Measurements from ENCODE around the gene ANAPC2.

Gene ANAPC2, protein sequence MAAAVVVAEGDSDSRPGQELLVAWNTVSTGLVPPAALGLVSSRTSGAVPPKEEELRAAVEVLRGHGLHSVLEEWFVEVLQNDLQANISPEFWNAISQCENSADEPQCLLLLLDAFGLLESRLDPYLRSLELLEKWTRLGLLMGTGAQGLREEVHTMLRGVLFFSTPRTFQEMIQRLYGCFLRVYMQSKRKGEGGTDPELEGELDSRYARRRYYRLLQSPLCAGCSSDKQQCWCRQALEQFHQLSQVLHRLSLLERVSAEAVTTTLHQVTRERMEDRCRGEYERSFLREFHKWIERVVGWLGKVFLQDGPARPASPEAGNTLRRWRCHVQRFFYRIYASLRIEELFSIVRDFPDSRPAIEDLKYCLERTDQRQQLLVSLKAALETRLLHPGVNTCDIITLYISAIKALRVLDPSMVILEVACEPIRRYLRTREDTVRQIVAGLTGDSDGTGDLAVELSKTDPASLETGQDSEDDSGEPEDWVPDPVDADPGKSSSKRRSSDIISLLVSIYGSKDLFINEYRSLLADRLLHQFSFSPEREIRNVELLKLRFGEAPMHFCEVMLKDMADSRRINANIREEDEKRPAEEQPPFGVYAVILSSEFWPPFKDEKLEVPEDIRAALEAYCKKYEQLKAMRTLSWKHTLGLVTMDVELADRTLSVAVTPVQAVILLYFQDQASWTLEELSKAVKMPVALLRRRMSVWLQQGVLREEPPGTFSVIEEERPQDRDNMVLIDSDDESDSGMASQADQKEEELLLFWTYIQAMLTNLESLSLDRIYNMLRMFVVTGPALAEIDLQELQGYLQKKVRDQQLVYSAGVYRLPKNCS

DNA sequence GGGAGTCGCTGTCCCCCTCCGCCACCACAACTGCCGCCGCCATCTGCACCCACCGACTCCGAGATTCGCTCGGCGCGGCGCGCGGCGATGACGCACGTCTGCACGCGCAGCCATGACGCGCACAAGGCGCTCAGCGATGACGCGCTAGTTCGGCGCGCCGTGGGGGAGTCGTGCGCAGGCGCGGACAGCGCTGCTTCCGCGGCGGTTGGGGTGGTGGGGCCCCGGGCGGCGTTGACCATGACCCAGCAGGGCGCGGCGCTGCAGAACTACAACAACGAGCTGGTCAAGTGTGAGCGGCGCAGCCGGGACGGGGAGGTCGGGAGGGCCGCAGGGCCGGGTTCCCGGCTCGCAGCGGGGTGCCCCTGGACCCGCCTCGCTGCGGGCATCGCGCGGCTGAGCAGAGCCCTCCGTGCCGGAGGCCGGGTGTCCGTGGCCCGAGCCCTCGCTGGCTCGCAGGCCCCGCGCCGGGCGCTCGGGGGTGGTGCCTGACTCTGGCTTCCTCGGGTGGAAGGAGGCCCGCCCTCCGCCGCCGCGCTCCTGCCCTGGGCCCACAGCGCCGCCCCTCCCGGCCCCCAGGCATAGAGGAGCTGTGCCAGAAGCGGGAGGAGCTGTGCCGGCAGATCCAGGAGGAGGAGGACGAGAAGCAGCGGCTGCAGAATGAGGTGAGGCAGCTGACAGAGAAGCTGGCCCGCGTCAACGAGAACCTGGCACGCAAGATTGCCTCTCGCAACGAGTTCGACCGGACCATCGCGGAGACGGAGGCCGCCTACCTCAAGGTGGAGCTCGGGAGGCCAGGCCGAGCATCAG lies at the start of gene ANAPC2, which contains the start of gene SSNA1:
ANAPC2 (minus strand) TSS at position 71 of the 807 bp plus-strand sequence; CDS start at position 43, 28 bp downstream.
SSNA1 (plus strand) TSS at position 187 of the 807 bp plus-strand sequence; CDS start at position 238, 51 bp downstream.
- peak; percentile 76 for DNase-seq (ENCODE audit: low read depth)

DNA sequence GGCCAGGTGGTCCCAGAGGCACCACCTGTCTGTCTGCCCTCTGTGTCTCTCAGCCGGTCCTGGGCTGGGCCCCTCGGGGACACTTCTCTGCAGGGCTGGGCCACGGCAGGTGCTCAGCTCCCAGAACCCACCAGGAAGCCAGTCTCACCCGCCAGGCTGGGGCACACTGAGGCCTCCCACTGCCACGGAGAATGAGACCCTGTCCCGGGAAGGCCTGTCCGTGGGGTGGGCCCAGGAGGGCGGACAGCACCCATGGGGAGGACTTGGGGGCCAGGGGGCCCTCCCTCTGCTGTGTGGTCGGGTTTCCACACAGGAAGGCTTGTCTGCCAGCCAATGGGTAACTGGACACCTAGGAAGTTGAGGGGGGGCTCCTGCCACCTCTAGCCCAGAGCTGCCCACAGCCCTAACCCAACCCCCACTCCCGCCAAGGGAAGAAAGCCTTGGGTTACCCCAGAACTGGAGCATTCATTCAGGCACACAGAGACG lies 48.6 kb upstream of the ANAPC2 start:
- no peak for DNase-seq (ENCODE audit: low read depth)

DNA sequence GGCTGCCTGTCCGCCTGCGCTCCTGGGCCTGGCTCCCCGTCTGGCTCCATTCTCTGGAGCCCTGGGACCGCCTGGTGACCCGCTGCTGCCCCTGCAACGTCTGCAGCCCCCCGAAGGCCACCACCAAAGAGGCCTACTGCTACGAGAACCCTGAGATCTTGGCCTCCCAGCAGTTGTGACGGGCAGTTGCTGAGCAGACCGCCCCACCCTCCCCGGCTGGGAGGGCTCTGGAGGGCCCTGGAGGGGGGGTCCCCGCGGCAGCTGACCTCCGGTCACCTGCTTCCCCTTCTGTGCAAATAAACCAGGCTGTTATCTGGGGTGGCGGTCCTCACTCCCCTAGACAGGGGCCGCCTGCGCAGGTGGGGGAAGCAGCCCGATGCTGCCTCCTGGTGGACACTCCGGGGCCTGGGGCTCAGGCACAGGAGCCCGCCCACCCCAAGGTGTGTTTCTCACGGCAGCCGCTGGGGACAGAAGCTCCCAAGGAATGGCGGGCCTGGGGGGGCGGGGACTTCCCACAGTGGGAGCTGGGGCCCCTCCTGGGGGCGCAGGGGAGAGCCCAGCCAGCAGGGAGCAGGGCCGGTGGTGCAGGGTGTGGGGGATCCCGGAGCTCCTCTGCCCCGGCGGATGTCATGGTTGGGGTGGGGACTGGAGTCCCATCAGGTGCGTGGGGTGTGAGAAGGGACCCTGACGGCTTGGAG lies 48.0 kb upstream of the ANAPC2 start:
- no peak for DNase-seq (ENCODE audit: low read depth)

DNA sequence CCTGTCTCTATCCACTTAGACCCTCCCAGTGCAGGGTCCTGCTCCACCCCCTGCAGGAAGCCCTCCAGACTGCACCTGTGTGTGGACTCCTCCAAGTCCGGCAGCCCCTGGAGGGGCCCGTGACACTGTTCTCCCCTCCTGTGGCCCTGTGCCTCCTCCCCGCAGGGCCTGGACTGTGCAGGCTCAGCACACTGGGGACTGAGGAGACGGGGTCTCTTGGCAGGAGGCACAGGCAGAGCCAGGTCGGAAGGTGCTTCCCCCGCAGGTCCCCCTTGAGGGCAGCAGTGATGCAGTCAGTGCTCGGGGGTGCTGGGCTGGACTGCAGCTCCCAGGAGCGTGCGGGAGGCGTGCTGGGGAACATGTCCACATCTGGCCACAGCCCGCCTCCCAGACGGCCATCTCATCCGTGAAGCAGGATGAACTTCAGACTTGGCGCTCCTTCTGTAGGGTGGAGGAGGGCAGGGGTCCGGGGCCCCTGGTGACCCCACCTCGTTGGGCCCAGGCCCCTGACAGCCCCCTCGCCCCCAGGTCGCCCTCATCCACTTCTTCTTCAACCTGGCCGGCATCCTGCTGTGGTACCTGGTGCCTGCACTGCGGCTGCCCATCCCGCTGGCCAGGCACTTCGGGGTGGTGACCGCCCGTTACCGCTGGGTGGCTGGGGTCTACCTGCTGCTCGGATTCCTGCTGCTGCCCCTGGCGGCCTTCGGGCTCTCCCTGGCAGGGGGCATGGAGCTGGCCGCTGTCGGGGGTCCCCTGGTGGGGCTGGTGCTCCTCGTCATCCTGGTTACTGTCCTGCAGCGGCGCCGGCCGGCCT lies 47.3 kb upstream of the ANAPC2 start:
- DNase-seq (ENCODE audit: low read depth) = no peak

DNA sequence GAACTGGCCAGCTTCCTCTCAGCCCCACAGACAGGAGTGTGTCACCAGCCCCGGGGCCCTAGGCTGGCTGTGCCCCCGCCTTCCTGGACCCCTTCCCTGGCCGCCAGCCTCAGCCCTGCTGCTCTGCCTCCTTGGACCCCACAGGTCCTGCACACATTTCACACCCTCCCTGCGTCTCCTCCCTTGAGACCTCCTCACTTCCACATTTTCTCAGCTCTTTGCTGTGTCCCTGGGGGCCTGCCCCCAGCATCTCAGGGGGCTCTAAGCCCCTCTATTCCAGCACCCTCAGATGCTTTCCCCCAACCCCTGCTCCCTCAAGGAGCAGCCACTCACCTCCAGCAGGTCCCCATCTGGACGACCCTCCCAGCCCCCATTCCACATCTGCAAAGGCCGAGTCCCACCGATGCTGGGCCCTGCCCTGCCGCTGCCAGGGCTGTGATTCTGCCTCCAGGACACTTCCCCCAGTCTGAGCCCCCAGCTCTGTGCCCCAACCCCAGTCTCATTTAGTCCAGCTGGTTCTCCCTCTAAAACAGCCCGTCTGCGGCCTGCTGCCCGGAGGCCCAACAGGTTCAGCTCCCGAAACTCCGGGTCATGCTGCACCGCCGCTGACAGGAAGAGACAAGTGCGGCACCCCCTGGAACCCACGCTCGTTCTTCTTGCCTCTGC lies 46.5 kb upstream of the ANAPC2 start:
- DNase-seq (ENCODE audit: low read depth) = no peak

DNA sequence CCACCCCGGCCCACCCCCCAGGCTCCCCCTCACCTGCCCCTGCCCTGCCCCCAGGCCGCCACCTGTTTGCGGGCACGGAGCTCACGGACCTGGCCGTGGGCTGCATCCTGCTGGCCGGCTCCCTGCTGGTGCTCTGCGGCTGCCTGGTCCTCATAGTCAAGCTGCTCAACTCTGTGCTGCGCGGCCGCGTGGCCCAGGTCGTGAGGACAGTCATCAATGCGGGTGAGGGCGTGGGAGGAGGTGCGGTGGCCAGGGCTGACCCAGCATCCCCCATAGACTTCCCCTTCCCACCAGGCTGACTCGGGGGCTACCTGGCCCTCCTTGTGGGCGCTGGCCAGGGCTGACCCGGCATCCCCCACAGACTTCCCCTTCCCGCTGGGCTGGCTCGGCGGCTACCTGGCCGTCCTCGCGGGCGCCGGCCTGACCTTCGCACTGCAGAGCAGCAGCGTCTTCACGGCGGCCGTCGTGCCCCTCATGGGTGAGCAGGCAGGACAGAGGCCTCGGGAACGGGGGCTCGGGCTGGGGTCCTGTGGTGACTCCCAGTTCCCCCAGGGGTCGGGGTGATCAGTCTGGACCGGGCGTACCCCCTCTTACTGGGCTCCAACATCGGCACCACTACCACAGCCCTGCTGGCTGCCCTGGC lies 45.8 kb upstream of the ANAPC2 start:
- no peak for DNase-seq (ENCODE audit: low read depth)

DNA sequence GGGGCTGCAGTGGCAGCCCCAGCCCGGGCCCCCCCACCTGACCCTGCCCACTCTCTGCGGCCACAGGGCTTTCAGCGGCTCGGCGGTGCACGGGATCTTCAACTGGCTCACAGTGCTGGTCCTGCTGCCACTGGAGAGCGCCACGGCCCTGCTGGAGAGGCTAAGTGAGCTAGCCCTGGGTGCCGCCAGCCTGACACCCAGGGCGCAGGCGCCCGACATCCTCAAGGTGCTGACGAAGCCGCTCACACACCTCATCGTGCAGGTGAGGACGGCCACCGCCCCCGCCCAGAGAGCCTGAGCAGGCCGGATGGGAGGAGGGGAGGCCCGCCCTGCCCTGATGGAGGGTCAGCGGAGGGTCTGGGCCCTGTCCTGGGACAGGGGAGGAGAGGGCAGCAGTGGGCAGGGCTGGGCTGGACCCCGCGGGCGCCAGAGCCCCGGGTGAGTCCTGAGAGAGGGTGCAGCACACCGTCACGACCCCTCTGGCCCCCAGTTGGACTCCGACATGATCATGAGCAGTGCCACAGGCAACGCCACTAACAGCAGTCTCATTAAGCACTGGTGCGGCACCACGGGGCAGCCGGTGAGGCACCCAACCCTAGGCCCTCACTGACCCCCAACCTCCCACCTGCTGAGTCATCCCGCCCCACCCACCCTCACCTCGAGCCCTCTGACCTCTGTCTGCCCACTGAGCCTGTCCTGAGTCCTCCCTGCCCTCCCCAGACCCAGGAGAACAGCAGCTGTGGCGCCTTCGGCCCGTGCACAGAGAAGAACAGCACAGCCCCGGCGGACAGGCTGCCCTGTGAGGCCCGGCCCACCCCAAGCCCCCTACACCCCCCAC lies 45.0 kb upstream of the ANAPC2 start:
- DNase-seq (ENCODE audit: low read depth) = no peak

DNA sequence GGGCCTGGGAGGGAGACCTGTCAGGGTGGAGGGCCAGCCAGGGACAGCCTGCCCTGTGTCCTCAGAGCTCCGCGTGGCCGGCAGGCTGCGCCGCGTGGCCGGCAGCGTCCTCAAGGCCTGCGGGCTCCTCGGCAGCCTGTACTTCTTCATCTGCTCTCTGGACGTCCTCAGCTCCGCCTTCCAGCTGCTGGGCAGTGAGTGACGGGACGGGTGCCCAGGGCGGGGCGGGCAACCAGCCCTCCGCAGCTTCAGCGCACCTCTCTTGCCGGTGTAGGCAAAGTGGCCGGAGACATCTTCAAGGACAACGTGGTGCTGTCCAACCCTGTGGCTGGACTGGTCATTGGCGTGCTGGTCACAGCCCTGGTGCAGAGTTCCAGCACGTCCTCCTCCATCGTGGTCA lies 44.1 kb upstream of the ANAPC2 start:
- no peak for DNase-seq (ENCODE audit: low read depth)

DNA sequence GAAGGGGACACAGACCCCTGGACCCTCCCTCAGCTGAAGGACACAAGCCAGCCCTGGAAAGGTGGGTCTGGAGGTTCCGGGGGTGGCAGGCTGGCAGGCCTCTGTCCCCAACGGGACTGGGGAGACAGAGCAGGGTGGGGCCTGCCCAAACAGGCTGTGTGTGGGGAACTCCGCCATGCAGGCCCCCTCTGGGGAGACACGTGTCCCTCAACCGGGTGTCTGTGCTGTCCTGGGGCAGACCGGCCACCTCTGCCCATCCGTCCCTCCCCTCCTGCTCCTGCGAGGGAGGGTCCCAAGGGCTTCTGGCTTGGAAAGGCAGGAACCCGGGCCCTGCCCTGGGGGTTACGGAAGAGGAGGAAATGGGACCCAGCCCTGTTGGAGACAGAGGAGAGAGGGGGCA lies 43.7 kb upstream of the ANAPC2 start:
- no peak for DNase-seq (ENCODE audit: low read depth)

DNA sequence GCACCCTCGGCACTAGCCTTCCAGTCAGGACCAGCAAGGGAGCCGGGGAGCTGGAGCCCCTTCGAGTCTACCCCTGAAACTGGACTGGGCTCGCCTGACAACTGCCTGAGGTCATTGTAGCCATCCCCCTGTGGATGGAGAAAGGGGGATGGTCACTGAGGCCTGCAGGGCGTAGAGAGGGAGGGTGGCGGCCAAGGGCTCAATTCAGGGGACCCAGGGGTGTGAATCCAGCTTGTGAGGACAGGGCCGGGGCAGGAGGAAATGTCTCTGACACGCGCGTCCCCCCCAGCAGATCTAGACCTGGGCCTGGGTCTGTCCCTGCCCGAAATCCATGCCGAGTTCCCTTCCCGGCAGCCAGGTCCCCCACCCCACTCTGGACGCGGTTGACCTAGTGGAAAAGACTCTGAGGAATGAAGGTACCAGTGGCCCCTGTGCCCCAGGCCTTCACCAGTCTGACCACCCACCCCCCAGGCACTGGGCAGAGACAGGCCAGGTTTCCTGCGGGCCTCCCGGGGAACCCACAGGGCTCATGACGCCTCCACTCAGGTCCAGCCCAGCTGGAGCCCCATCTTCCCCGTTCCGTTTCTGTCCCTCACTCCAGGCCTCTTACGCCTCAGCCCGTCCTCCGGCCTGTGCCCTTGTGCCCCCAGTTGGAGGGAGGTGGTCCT lies 43.1 kb upstream of the ANAPC2 start:
- no peak for DNase-seq (ENCODE audit: low read depth)

DNA sequence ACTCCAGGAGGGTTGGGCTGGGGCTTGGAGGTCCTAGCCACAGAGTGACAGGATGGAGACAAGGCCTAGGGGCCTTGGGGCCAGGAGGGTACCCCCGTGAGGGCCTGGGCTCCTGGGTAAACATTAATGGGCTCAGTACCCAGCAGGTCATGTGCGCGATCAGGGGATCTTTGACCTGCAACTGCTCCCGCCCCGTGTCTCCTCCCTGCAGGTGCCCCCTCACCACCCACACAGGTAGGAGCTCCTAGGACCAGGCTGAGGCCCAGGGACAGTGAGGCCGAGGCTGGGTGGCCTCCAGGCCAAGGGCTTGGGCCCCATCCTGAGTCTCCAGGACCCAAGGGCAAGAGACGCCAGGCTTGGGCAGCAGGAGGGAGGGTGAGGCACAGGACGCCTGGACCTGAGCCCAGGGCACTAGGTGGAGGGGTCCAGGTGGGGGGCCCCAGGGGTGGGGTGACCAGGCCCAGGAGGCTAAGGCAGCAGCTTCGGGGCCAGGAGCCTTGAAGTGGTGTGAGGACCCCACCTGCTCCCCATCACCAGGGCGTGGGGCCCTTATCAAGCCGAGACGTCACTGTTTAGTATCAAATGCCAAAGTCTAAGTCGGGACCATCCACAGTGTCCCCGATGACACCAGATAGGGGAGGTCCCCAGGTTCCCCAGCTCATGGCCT lies 42.5 kb upstream of the ANAPC2 start, which contains the start of gene SLC34A3:
SLC34A3 (plus strand) TSS at position 197 of the 667 bp plus-strand sequence. CDS start 802 bp downstream, outside the sequence.
- no peak for DNase-seq (ENCODE audit: low read depth)

DNA sequence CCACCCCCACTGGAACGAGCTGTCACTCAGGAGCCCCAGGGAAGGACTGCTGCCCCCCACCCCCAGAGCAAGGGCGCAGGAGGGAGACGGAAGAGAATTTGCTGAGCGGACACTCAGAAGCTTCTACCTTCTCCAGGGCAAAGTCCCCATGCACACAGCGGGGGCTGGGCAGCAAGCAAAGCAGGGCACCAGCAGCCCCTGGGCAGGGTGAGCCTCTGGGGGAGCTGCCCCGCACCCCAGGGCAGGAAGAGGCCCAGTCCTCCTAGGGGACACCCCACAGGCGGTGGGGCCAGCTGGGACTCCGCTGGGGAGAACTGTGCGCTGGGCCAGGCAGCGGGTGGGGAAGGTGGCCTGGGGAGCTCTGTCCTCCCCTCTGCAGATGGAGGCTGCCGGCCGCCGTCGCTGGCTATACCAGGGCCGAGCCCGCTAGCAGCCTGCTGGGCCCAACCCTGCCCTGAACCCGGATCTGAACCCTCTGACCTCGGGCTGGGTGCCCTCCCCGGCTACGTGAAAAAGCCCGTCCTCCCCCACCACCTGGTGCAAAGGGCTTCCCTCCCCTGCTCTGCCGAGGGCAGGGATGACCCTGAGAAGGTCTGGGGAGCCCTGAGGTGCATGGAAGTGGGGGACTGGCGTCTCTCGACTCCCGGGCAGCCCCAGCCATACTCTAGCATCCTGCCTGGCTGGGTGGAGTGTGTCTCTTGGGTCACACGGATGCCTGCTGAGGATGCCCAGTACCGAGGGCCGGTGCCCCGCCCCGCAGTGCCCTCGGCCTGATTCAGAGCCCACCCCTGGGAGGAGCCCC lies 41.7 kb upstream of the ANAPC2 start:
- DNase-seq (ENCODE audit: low read depth) = no peak

DNA sequence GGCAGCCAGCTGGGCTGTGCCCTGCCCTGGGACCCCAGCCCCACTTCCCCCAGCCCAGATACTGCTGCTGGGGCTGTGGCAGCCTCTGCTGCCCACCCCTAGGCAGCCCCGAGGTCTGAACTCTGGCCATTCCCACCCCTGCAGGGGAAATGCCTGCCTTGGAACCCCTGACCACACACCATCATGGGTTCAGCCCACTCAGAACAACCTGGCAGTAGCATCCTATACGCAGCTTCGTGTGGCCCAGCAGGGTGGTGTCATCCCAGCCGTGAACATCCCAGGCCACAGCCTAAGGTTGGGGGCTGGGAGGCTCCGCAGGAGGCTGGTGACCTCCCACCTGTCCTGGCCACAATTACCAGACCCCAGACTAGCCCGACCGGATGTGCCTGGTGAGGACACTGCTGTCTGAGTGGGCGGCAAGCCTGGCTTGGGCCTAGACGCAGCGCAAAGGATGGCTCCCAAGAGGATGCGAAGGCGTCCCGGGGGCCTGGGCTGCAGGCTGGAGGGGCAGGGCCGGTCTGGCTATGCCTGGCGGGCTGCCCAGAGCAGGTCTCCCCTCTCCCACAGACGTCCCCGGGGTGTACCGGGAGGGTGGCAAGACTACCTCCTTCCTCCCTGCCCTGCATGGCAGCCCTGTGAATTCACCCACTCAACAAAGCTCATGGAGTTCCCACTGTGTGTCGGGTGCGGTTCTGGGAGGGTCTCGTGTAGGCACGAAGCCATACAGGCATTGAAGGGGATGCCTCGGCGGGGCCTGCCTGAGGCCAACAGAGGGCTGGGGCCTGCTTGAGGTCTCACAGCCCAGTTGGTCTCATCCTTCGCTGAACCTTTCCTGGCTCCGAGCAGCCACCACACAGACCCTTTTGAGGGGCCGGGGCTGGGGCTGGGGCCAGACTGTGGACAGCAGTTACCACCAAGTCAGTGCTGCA lies 40.9 kb upstream of the ANAPC2 start:
- no peak for DNase-seq (ENCODE audit: low read depth)

DNA sequence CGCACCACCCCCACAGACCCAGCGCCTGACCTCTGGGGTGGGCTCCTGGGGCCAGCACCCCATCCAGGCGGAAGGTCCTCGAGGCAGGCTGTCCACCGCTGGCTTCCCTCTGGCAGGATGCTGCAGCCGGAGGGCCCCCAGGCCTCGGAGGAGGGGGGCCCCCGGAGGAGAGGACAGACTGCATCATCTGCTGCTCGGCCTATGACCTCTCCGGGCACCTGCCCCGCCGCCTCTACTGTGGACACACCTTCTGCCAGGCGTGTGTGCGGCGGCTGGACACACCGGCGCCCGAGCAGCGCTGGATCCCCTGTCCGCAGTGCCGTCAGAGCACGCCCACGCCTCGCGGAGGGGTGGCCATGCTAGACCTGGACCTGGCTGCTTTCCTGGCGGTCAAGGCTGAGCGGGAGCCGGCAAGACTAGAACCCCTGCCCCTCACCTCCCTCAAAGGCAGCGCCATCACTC lies 40.2 kb upstream of the ANAPC2 start:
- DNase-seq (ENCODE audit: low read depth) = no peak

DNA sequence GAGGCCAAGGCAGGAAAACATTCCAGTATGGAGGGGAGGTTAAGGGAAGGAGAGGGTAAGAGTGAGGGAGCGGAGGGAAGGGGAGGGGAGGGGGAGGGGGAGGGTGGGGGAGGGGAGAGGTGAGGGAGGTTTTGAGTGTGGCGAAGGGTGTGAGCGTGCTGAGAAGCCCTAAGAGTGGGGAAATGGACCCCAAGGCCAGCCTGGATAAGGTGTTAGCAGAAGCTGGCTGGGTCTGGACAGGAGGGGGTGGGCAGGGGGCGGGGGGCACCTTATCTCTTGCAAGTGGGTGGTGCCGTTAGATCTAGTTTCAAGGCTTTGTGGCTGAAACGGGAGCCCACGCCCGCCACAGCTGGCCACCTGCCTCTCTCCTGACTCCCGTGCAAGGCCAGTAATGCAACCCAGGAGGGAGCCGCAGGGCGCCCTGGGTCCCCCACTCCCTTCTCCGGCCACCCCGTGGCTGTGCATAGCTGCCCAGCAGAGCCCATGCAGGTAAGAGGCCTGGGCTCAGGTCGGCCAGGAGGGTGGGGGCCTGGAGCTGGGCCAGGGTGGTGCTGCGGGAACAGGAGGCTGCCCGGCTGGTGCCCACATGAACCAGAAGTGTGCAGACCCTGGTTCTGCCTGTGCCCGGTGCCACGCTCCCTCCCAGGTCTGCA lies 39.6 kb upstream of the ANAPC2 start:
- DNase-seq (ENCODE audit: low read depth) = no peak

Measured in HS-27A (cell line).